ENCODE measurements around the gene GORASP1.

GRCh38 chr3:39063143-39063542 is 44.3 kb downstream of the GORASP1 start:
- TF ChIP-seq POLR2A (IDR thresholded peaks at IDR 0.05; ENCODE audit: low read length) (no peak), GATA1 (IDR thresholded peaks at IDR 0.05; ENCODE audit: low read depth, low read length) (no peak)
